NT2/D1 (cell line): ENCODE results near the gene NEURL3.

Experiments
- SUZ12 ChIP-seq: IDR thresholded peaks from 2 replicates; pipeline ENCODE4 v1.6.1; 2011; ENCODE audit not compliant: insufficient read length, insufficient read depth; ENCODE audit errors: extremely low read depth
- YY1 ChIP-seq: IDR thresholded peaks from 2 replicates; pipeline ENCODE4 v1.6.1; 2011; ENCODE audit not compliant: insufficient read length, insufficient read depth

DNA sequence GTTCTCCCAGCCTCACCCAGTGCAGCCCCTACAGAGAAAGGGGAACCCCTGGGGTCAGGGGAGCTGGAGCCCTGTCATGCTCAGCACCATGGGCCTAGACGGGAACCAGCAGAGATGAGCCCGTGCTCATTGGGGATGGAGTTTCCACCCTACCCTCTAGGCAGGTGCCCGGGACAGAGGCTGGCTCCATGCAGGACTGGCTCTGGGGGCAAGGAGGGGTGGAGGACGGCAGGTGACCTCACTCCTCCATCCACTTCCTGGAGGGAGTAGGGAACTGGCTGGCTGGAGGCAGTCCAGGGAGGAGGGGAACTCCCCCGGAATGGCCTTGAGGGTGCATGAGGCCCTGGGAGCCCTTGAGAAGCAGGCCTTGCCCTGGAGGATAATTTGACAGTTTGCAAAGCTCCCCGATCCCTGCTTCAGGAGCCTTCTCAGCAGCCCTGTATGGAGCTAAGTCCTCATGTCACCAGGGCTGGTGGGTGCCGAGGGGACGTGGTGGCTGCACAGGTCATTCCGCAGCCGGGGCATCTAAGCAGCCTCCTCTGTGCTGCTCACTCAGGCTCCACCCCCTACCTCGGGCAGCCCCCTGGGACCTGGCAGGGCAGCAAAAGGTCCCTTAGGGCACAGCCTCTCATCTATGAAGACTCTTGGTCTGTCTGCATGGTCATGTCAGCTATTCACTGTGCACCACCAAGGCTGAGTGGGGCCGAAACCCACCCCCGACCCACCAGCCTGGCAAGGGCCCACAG lies 2.1 kb downstream of the NEURL3 start:
- TF ChIP-seq YY1 (no peak), SUZ12 (no peak)
